ENCODE measurements around the gene ZNF559.
"Not testable (repeated sequence)": the region's sequence is repeated elsewhere in the genome, so short reads cannot be mapped to it uniquely, and the experiment has no call there.

The ZNF559 gene

DNA sequence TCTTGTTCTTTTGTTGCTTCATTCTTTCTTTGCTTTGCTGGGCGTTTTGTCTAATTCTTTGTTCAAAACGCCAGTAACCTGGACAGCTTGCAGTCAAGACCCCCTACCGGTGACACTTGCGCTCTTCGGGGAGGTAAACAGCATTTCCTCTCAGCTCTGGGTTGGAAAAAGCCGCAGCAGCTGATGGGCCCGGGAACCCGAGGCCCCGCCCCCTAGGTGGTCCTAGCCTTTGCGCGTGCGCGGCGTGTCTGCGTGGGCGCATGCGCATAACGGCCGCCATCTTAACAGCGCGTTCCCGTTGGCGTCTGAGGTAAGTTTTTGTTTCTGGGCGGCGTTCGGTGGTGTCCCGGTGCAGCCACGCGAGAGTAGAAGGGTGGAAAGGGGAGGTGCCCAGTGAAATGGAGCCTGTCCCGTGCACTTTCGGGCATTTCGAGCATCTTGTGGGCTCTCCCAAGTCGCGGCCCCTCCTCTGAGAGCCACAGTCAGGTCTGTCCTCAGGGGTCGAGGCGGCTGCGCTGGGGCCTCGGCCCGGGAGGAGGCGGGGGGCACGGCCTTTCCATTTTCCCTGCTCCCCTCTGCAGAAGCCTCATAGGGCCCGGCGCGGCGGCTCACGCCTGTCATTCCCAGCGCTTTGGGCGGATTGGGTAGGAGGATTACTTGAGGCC, at the start of gene ZNF559:
Gene ZNF559, plus strand, starts transcription at position 261 of the 665 bp plus-strand sequence. CDS start 14,371 bp downstream, outside the sequence.
- DNase-seq: peak; percentile 92 to 94 (median 94)

DNA sequence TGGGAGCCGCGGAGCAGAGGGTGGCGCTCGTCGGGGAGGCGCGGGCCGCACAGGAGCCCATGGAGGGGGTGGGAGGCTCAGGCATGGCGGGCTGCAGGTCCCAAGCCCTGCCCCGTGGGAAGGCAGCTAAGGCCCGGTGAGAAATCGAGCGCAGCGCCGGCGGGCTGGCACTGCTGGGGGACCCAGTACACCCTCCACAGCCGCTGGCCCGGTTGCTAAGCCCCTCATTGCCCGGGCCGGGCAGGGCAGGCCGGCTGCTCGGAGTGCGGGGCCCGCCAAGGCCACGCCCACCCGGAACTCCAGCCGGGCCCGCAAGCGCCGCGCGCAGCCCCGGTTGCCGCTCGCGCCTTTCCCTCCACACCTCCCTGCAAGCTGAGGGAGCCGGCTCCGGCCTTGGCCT, 40.5 kb upstream of the ZNF559 start:
- DNase-seq: not testable (repeated sequence)

DNA sequence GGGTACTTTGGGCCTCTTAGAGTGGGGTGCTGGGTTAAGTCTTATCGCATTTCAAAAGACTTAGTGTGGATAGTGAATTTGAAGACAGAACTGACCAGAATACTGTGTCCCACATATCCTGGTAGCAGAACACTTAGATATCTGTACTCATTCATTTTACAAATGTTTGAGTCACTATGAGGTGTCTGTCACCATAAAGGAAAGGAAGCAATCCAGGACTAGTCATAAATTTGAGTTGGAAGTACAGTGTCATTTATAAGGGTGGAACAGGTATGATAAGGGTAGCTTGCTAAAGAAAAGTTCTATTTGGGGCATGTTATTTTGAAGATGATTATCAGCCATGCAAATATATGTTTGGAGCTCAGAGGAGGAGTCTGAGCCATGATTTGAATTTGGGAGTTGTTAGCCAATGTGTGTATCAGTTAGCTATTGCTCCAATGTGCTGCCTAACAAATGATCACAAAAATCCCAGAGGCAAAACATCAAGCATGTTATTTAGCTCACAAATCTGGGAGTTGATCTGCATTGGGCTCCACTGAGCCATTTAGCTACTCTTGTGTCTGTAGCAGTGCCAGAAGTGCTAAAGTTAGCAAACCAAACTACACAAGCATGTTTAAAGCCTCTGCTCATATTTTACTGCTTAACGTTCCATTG, 34.6 kb upstream of the ZNF559 start:
- DNase-seq: no peak

DNA sequence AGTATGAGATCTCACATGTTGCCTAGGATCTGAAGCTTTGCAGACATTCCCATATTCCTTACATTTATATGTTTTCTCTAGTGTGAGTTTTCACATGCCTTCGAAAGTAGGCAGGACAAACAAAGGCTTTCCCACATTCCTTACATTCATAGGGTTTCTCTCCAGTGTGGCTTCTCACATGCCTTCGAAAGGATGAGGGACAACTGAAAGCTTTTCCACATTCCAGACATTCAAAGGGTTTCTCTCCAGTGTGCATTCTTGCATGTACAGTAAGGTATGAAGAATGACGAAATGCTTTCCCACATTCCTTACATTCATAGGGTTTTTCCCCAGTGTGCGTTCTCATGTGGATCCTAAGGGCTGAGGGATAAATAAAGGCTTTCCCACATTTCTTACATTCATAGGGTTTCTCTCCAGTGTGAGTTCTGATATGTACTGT, 28.5 kb upstream of the ZNF559 start:
- no peak for DNase-seq

DNA sequence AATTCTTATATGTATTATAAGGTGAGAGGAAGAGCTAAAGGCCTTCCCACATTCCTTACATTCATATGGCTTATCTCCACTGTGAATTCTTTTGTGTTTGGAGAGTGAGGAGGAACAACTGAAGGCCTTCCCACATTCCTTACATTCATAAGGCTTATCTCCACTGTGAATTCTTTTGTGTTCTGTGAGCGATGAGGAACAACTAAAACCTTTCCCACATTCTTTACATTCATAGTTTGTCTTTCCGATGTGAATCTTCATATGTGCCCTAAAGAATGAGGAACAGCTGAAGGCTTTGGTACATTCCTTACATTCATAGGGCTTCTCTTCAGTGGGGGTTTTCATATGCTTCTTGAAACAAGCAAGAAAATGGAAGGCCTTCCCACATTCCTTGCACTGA, 27.6 kb upstream of the ZNF559 start:
- no peak for DNase-seq

DNA sequence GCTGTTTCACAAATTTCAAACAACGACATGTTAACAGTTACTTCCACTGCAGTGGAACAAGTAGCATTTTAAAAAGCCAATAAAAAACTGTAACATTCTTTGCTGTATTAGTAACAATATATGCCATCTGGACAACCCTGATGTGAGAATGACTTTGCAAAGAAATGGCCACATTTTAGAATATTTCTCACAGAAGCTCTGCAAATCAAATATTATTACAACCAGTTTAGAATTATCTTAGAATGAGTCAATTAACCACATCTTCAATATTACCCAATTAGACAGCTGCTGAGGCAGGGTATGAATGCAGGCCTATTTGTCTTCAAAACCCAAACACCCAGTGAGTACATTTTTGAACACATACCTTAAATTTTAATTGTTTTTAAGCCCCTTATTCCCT, 17.5 kb upstream of the ZNF559 start:
- no peak for DNase-seq

DNA sequence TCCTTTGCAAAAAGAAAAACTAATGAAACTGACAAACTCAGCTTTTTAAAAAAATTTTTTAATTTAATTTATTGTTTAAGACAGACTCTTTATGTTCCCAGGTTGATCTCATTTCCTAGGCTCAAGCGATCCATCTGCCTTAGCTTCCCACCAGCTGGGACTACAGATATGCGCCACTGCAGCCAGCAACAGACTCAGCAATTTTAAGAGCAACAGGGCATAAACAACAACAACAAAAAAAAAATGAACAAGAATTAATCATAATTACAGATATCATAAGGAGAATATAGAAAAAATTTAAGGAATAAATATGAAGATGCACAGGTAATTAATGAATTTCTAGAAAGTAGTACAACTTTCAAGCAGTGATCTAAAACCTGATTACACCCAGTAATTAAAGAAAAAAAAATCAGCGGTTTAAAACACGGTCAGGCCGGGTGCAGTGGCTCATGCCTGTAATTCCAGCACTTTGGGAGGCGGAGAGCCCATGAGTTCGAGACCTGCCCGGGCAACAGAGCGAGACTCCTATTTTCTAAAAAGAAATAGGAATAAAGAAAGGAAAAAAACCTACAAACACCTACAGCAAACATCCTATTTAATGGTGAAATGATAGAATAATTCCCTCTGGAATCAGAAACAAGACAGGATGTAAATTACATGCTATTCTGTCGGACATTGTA, 15.7 kb upstream of the ZNF559 start:
- no peak for DNase-seq

DNA sequence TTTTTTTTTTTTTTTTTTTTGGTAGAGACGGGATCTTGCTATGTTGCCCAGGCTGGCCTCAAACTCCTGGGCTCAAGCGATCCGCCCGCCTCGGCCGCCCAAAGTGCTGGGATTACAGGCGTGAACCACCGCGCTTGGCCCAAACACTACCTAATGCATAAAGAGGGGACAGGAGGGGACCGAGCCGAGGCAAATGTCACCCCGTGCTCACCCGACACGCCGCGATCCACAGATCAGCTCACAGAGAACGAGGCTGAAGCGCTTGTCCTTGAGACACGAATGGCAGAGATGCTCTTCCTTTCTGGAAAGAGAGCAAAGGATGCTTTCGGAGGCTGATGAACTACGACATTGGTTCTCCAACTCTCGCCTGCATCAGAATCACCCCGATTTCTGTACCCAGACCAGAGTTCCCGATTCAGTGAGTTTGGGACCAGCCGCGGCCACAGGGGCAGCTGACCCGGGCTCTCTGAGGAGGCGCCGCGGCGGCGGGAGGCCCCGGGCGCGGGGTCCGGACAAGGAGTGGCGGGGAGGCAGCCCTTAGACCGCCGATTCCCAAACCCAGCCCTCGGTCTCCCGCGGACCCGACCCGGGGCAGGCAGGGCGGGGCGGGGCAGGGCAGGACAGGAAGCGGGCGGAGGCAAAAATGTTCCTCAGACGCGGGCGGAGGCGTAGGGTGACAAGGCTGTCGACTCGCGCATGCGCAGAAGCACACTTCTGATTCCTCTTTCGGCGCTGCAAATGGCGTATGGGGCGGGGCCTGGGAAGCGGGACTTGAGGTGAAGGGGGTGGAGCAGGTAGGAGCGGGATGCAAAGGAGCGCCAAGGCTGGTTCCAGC, 14.6 kb upstream of the ZNF559 start, which contains the start of gene ZNF699:
Gene ZNF699, minus strand, starts transcription at position 700 of the 835 bp plus-strand sequence. CDS start 4,719 bp downstream, outside the sequence.
- DNase-seq: peak; percentile 95 to 97 (median 96)

DNA sequence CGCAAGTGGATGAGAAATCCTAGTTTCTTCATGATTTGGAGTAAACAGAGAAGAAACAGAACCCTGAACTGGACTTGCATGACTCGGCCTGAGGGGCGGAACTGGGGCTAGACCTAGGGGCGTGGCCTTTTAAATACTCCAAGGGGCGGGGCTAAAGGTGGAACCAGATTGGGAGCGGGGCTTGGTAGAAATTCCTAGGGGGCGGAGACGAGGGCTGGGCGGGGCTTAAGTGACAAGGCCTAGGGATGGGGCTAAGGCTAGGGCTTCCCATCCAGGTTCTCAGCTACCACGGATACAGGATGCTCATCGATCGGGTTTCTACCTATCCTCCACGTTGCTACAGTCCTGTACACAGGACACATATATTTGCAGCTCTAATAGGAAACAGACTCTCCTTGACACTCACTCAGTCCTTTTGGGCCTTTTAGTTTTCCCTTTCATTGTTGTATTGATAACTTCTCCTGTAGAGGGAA, 14.0 kb upstream of the ZNF559 start:
- peak in 3 of 4 experiments; percentile 67 to 88 (median 85) for DNase-seq

DNA sequence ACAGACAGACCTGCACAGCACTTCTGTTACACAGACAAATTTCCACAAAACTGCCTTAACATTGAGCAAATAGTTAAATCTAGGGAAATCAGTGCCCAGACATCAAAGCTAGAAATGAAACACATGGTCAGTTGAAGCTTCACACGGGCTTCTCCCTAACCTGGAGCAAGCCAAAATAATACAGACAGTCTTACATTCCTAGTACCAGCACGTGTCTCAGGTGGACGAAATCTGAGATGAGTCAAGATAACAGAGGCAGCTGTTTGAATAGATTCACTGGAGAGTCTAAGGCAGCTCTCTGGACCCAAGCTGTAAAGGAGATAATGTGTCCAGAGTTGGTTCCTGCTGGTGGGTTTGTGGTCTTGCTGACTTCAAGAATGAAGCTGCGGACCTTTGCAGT, 10.2 kb upstream of the ZNF559 start:
- no peak for DNase-seq

DNA sequence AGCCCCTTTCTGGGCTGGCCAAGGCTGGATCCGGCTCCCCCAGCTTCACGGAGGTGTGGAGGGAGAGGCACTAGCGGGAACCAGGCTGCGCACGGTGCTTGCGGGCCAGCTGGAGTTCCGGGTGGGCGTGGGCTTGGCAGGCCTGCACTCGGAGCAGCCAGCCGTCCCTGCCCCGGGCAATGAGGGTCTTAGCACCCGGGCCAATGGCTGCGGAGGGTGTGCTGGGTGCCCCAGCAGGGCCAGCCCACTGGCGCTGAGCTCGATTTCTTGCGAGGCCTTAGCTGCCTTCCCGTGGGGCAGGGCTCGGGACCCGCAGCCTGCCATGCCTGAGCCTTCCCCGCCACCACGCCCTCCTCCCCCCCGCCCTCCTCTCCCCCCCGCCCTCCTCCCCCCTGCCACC, 2.6 kb upstream of the ZNF559 start:
- no peak for DNase-seq

DNA sequence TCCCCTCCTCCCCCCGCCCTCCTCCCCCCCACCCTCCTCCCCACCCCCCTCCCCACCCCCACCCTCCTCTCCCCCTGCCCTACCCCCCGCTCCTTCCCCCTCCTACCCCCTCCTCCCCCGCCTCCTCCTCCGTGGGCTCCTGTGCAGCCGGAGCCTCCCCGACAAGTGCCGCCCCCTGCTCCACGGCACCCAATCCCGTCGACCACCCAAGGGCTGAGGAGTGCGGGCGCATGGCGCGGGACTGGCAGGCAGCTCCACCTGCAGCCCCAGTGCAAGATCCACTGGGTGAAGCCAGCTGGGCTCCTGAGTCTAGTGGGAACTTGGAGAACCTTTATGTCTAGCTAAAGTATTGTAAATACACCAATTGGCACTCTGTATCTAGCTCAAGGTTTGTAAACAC, 2.2 kb upstream of the ZNF559 start:
- not testable (repeated sequence) for DNase-seq

DNA sequence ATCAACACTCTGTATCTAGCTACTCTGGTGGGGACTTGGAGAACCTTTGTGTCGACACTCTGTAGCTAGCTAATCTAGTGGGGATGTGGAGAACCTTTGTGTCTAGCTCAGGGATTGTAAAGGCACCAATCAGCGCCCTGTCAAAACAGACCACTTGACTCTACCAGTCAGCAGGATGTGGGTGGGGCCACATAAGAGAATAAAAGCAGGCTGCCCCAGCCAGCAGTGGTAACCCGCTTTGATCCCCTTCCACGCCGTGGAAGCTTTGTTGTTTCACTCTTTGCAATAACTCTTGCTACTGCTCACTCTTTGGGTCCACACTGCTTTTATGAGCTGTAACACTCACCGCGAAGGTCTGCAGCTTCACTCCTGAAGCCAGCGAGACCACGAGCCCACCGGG, 1.8 kb upstream of the ZNF559 start:
- DNase-seq: not testable (repeated sequence)

DNA sequence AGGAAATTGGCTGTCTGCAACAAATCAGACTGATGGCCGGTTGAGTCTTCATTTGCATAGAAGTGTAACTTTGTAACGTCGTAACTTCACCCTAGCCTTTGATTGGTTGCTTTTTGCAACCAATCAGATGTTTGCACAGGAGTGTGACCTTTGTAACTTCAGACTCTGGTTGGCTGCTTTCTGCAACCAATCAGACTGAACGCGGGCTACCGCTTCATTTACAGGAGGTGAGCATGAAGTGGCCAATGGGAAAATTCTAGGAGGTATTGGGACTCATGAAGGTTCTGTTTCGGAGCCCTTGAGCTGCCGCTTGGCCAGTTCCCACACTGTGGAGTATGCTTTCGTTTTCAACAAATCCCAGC, 441 bp upstream of the ZNF559 start:
- peak in 2 of 4 experiments; percentile 25 to 32 for DNase-seq

DNA sequence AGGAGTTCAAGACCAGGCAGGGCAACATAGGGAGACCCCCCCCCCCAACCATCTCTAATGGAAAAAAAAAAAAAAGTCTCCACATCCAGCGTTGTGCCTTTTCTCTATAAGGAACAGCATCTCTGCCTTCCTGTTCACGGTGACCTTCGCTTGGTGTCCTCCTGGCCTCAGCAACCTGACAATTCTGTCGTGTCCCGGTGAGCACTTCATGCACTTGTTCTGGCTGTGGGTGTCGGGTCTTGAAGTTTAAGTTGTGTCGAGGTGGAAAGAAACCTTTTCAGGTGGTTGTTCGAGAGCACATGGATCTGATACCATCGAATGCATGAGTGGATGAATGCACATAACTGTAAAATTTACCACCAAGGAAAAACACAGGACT, 594 bp downstream of the ZNF559 start:
- no peak for DNase-seq

DNA sequence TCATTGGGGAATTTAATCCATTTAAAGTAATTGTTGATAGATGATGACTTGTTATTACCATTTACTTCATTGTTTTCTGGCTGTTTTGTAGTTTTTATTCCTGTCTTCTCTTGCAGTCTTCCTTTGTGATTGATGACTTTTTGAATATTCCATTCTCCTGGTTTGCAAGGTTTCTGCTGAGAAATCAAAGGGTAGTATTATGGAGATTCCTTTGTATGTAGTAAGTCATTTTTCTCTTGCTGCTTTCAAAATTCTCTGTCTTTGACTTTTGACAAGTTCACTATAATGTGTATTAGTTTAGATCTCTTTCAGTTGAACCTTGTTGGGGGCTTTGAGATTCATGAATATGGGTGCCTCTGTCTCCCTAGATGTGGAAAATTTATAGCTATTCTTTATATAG, 6.0 kb downstream of the ZNF559 start:
- DNase-seq: no peak

DNA sequence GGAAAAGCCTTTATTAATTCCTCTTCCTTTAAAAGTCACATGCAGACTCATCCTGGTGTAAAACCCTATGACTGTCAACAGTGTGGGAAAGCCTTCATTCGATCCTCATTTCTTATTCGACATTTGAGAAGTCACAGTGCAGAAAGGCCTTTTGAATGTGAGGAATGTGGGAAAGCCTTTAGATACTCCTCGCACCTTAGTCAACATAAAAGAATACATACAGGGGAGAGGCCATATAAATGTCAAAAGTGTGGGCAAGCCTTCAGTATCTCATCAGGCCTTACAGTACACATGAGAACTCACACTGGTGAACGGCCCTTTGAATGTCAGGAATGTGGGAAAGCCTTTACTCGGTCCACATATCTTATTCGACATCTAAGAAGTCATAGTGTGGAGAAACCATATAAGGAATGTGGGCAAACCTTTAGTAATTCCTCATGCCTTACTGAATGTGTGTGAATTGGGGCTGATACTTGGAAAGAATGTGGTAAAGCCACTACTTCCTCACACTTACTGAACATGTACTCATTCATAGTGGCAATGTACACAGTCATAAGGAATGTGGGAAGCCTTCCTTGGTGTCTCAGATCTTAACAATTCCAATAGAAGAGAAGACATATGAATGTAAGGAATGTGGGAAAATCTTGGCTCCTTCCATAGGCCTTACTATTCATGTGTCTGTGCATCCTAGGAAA, 18.8 kb downstream of the ZNF559 start:
- no peak for DNase-seq

DNA sequence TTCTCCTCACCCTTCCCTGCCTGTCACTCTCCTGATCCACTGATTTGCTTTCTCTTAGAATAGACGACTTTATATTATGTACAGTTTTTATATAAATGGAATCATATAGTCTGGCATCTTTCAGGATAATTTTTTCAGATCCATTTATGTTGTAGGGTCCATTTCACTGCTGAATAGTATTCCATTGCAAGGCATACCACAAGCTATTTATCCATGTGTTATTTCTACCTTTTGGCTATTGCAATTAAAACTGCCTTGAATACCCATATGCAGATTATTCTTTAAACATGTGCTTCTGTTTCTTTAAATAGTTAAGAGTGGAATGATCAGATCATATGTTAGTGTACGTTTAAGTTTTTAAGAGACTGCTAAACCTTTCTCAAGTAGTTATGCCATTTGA, 21.0 kb downstream of the ZNF559 start:
- no peak for DNase-seq

DNA sequence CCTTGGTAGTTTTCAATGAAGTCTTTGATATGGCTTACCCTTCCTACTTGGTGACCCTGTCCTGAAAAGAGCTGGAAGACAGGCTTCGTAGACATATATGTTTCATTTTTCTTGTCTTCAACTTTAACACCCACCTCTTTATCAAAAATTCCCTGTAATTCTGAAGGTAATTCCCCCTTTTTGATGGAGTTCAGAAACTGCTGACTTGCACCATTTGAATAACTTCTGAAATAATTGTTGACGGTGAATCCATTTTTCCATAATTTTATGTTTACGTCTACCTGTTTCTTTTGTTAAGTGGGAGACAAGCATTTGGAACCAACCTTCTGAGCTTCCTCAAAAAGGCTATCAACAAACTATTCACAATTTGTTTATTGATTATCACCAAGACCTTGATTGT, 24.3 kb downstream of the ZNF559 start:
- DNase-seq: no peak

DNA sequence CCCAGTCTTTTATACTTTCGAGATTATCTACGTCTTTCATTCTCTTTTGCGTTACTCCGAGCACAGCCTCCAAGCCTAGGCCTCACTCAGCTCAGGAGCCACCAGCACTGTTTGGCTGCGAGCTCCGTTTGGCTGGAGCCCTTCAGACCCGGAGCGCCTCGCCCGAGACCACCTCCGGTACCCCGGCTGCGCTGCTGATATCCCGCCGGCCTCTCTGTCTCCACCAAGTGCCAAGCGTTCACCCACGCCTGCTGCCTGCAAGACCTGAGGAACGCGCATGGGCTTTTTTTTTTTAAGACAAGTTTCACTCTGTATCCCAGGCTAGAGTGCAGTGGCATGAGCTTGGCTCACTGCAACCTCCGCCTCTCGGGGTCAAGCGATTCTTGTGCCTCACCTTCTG, 24.7 kb downstream of the ZNF559 start:
- DNase-seq: no peak

DNA sequence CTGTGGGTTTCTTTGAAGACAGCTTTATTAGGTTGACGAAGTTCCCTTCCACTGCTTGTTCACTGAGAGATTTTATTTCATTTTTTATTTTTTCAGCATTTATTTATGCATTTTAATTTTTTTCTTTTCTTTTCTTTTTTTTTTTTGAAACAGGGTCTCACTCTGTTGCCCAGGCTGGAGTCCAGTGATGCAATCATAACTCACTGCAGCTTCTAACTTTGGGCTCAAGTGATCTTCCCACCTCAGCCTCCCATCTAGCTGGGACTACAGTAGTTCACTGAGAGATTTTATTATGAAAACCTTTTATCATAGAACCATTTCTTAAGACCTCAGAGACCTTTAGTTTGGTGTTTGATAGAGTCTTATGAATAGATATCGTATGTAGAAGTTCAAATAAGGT, 28.5 kb downstream of the ZNF559 start:
- no peak for DNase-seq

DNA sequence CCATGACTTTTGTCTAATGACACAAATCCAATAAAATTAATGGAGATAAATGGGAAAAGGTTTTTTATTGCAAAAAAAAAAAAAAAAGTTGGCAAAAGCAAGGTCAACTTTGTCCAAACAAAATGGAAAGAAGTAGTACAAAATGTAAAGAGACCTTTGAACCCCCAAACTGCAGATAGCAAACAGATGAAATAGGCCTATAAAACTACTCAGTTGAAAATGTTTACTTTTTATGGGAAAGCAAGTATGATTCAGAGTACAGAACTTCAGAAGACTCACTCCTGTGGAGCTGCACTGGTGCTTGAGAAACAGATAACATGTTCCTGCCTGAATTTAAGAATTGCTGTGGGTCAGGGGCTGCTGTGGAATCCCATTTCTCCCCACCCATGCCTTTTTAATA, 29.0 kb downstream of the ZNF559 start:
- no peak for DNase-seq

All from activated CD4-positive, CD25-positive, alpha-beta regulatory T cell (primary cell).